ENCODE results near the gene VPS39.

- TF ChIP-seq CTCF (IDR thresholded peaks at IDR 0.05) (no peak), POLR2A (IDR thresholded peaks at IDR 0.05) (no peak)
Measured at GRCh38 chr15:42150219-42150970, 57.7 kb downstream of the VPS39 start.
